ENCODE measurements around the gene IST1.

The IST1 gene

DNA sequence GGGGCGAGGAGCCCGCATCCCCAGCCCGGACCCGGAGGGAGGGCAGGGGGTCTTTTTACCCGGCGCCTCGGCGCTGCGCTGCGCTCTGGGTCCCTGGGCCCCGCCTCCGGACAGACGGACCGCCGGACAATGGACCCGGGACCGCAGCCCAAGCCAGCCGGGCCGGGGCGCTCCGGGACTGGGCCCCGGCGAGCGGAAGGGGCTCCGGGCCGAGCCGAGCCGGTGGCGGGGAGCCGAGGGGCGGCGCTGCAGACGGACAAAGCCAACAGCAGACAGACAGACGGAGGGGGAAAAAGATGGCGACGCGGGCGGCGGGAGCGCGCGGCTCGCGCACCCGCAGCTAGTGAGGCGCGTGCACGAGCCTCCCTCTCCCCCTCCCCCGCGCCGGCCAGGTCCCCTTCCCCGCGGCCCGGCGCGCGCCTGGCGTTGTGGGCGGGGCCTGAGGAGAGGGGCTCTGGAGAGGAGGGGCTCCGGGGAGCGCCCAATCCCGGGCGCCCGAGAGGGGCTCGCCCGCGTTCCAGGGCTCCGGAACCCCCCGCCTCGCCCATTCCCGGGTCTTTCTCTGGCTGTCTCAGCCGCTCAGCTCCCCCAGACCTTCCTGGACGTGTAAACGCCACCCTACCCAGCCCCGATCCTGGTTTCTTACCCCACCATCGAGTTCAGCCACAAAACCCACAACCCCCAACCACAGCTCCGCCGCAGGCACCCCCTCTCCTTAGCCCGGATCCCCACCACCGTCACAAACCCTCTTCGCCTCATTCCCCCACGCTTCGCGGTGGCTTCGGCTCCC, 11.3 kb upstream of the IST1 start, which contains the start of gene ZNF821:
Gene ZNF821 (minus strand): TSS at position 334 of the 790 bp plus-strand sequence. CDS start 4,236 bp downstream, outside the sequence.
- peak; percentile 53 for ATAC-seq (ENCODE audit: low read depth)
- peaks cover 5% of the 10 kb centered on the region for H3K4me1 ChIP-seq (ENCODE audit: insufficient read depth, poor library complexity, severe bottlenecking)

DNA sequence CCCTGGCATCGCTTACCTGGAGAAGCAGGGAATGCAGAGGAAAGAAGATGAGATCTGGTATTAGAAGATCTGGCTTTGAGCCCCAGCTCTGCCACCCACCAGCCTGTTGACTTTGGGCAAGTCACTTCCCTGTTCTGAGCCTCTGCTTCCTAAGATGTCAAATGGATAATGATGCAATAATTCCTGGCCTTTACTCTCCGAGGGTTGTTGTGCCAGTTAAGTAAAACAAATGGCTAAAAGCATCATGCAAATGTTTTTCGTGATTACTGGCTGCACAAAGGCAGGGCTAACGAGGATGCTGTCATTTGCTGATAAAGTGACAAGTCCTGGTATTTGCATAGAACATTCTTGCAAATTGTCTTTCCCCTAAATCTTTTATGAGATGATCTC, 10.1 kb upstream of the IST1 start:
- no peak for ATAC-seq (ENCODE audit: low read depth)

More for the DNA sequence above, 11.3 kb upstream of the IST1 start, which contains the start of gene ZNF821:
- no peak for DNase-seq (ENCODE audit: low spot score)
- Histone ChIP-seq H3K9me3 (ENCODE audit: severe bottlenecking) (no peaks in the 10 kb centered on the region), H3K27ac (ENCODE audit: poor library complexity, severe bottlenecking) (peak within 1 kb of the TSS; percentile 43), H3K36me3 (ENCODE audit: low read depth) (peaks cover 22% of the 10 kb centered on the region), H3K27me3 (ENCODE audit: insufficient read depth, poor library complexity, severe bottlenecking) (no peaks in the 10 kb centered on the region), H3K4me3 (ENCODE audit: severe bottlenecking) (peak within 1 kb of the TSS; percentile 77)
- TF ChIP-seq, protein P1, sequence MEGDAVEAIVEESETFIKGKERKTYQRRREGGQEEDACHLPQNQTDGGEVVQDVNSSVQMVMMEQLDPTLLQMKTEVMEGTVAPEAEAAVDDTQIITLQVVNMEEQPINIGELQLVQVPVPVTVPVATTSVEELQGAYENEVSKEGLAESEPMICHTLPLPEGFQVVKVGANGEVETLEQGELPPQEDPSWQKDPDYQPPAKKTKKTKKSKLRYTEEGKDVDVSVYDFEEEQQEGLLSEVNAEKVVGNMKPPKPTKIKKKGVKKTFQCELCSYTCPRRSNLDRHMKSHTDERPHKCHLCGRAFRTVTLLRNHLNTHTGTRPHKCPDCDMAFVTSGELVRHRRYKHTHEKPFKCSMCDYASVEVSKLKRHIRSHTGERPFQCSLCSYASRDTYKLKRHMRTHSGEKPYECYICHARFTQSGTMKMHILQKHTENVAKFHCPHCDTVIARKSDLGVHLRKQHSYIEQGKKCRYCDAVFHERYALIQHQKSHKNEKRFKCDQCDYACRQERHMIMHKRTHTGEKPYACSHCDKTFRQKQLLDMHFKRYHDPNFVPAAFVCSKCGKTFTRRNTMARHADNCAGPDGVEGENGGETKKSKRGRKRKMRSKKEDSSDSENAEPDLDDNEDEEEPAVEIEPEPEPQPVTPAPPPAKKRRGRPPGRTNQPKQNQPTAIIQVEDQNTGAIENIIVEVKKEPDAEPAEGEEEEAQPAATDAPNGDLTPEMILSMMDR (IDR thresholded peaks at IDR 0.05; ENCODE audit: poor library complexity, severe bottlenecking): peak; percentile 43

DNA sequence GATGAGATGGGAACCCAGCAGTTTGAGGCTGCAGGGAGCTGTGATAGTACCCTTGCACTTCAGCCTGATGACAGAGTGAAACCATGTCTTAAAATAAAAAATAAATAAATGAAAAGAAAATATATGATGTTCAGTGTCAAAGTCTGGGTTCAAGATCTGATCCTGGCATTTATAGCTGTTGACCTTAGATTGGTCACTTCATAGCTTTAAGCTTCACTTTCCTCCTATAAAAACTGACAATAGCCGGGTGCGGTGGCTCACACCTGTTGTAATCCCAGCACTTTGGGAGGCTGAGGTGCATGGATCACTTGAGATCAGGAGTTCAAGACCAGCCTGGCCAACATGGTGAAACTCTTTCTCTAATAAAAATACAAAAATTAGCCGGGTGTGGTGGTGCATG, 6.2 kb upstream of the IST1 start:
- TF ChIP-seq, protein P1 (IDR thresholded peaks at IDR 0.05; ENCODE audit: poor library complexity, severe bottlenecking): no peak
- no peak overlapping the region for H3K27ac ChIP-seq (ENCODE audit: poor library complexity, severe bottlenecking)
- H3K36me3 ChIP-seq (ENCODE audit: low read depth): no peaks in the 10 kb centered on the region
- H3K9me3 ChIP-seq (ENCODE audit: severe bottlenecking): no peaks in the 10 kb centered on the region
- no peak for DNase-seq (ENCODE audit: low spot score)
- no peaks in the 10 kb centered on the region for H3K27me3 ChIP-seq (ENCODE audit: insufficient read depth, poor library complexity, severe bottlenecking)
- no peaks in the 10 kb centered on the region for H3K4me1 ChIP-seq (ENCODE audit: insufficient read depth, poor library complexity, severe bottlenecking)
- no peak overlapping the region for H3K4me3 ChIP-seq (ENCODE audit: severe bottlenecking)
- ATAC-seq (ENCODE audit: low read depth): no peak

More for the DNA sequence above, 10.1 kb upstream of the IST1 start:
- peaks cover 11% of the 10 kb centered on the region for H3K36me3 ChIP-seq (ENCODE audit: low read depth)
- H3K9me3 ChIP-seq (ENCODE audit: severe bottlenecking): no peaks in the 10 kb centered on the region
- H3K4me1 ChIP-seq (ENCODE audit: insufficient read depth, poor library complexity, severe bottlenecking): peaks cover 5% of the 10 kb centered on the region
- H3K4me3 ChIP-seq (ENCODE audit: severe bottlenecking): no peak overlapping the region
- H3K27me3 ChIP-seq (ENCODE audit: insufficient read depth, poor library complexity, severe bottlenecking): no peaks in the 10 kb centered on the region
- TF ChIP-seq, protein P1 (IDR thresholded peaks at IDR 0.05; ENCODE audit: poor library complexity, severe bottlenecking): no peak
- no peak overlapping the region for H3K27ac ChIP-seq (ENCODE audit: poor library complexity, severe bottlenecking)
- DNase-seq (ENCODE audit: low spot score): no peak

DNA sequence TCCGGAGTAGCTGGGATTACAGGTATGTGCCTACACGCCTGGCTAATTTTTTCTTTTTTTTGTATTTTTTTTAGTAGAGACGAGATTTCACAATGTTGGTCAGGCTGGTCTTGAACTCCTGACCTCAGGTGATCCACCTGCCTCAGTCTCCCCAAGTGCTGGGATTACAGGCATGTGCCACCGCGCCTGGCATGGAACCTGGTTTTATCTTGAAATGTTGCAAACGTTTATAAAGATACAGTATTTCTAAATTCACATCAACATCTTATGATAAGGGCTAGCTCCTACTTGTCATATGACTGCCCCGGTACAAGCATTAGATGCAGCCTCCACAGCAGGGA, 1.5 kb upstream of the IST1 start:
- Histone ChIP-seq H3K27ac (ENCODE audit: poor library complexity, severe bottlenecking) (peak overlapping the region; percentile 76), H3K27me3 (ENCODE audit: insufficient read depth, poor library complexity, severe bottlenecking) (no peaks in the 10 kb centered on the region), H3K9me3 (ENCODE audit: severe bottlenecking) (no peaks in the 10 kb centered on the region), H3K4me1 (ENCODE audit: insufficient read depth, poor library complexity, severe bottlenecking) (peaks cover 8% of the 10 kb centered on the region), H3K4me3 (ENCODE audit: severe bottlenecking) (peak overlapping the region; percentile 93), H3K36me3 (ENCODE audit: low read depth) (peaks cover 24% of the 10 kb centered on the region)
- TF ChIP-seq, protein P1 (IDR thresholded peaks at IDR 0.05; ENCODE audit: poor library complexity, severe bottlenecking): no peak
- DNase-seq (ENCODE audit: low spot score) (no peak), ATAC-seq (ENCODE audit: low read depth) (no peak)

All from RWPE2 (cell line).